AG10803 (cell line): ENCODE data around the gene TRIM65.
"Not testable (repeated sequence)": the region's sequence is repeated elsewhere in the genome, so short reads cannot be mapped to it uniquely, and the experiment has no call there.

Experiments used
- DNase-seq: peaks from one replicate; pipeline ENCODE4 v3.0.0; 2010; ENCODE audit warnings: low read depth
- H3K4me3 ChIP-seq: 2 replicates; pipeline ENCODE4 v1.5.1; 2011; ENCODE audit warnings: mild to moderate bottlenecking, low read length, control low read depth
- CTCF ChIP-seq: conservative IDR thresholded peaks from 2 replicates; pipeline ENCODE4 v1.5.1; 2011; ENCODE audit warnings: mild to moderate bottlenecking, low read length, control low read depth, inconsistent platforms

Gene TRIM65

GRCh38 chr17:75891605-75892555 lies 4.9 kb downstream of the TRIM65 start:
- no peak for DNase-seq
- TF ChIP-seq CTCF, result no peak
- H3K4me3 ChIP-seq, result no peak overlapping the region

DNA sequence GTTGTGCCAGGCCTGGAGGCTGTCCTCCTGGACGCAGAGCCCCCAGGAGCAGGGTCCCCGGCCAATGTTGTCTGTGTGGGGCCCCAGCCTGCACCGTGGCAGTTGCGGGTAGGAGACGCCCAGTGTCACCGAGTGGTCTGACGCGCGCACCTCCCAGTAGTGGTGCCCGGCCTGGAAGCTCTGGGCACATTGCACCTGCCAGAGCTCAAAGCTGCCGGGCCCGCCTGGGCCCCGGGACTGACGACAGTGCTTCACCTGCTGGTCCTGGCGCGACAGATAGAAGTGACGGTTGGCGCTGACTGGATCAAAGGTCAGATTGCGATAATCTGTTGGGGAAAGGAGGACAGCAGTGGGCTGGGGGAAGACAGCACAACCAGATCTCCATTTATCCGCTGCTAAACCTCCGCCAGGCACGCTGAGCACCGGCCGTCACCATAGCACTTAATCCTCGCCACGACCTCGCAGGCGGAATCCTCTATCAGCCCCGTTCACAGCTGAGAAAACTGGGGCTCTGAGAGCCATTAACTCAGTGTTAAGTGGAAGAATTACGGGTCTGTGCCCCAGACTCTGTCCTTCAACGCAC lies 5.6 kb downstream of the TRIM65 start:
- no peak overlapping the region for H3K4me3 ChIP-seq
- no peak for TF ChIP-seq CTCF
- DNase-seq, result no peak

DNA sequence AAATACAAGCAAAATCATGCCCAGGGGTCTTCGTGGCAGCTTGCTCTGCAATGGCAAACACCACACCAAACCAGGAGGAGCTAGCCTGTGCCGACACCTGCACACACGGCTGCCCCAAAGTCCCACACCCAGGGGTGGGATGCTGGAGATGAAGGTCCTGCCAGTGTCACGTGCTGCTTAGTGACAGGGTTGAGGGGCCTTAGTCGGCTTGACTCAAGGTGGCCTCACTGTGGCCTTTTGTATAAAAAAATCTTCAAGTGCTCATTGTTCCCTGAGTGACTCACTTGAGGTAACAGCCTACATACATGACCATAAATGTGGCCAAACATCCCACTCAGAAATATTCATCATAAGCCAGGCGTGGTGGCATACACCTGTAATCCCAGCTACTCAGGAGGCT lies 7.3 kb downstream of the TRIM65 start:
- H3K4me3 ChIP-seq, result no peak overlapping the region
- DNase-seq, result no peak
- TF ChIP-seq CTCF, result no peak

DNA sequence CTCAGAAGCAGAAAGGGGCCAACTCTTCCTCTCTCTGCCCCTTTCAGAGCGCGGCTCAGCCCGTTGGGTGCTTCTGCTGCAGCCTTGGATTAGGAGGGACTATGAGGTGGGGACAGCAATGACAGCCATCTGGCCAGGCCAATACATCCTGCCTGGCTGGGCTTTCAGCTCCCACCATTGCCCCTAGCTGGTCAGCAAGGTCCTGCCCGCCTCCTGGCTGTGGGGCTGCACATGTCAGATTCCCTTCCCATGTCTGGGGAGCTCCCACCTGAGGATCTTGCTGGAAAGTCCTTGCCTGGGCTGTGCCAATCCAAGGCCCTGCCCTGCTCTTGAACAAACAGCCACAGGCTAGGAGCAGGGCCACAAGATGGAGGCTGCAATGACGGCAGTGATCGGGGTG lies 8.3 kb downstream of the TRIM65 start:
- no peak overlapping the region for H3K4me3 ChIP-seq
- TF ChIP-seq CTCF, result no peak
- no peak for DNase-seq

- not testable (repeated sequence) for DNase-seq, H3K4me3 ChIP-seq
Observed at GRCh38 chr17:75885860-75886259, 10.9 kb downstream of the TRIM65 start.

GRCh38 chr17:75885431-75885830 lies 11.3 kb downstream of the TRIM65 start:
- no peak for DNase-seq
- TF ChIP-seq CTCF, result no peak
- no peak overlapping the region for H3K4me3 ChIP-seq

DNA sequence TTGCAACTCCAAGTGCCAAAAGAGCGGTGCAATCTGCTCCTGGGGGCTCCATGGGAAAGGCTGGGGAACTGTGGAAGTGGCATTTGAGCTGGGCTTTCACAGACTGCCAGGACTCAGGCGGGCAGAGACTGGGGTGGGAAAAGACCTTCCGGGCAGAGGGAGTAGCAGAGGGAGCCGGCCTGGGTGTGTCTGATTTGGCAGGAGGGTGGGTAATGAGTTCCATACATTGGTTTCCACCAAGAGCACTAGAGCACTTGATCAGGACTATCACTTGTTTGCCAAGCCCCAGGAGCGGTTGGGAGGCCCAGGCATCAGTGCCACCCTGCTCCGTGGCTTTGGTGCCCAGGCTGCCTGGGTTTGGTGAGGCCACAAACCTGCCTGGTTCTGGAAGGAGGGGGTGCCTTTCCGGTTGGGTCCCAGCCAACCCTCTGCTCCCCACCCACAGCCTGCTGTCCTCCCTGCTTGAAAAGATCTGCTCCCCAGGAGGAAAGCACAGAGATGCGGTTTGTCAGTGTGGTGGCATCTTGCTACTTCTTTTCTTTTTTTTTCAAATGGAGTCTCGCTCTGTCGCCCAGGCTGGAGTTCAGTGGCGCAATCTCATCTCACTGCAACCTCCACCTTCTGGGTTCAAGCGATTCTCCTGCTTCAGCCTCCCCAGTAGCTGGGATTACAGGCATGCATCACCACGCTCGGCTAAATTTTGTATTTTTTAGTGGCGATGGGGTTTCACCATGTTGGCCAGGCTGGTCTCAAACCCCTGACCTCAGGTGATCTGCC lies 14.9 kb downstream of the TRIM65 start:
- no peak for DNase-seq
- H3K4me3 ChIP-seq, result no peak overlapping the region
- no peak for TF ChIP-seq CTCF
